AG20443 (cell line): Measurements from ENCODE around the gene BSND.
A peak's percentile ranks its signal among the peaks of the same experiment; 100 is the strongest.
"Not testable (repeated sequence)": the region's sequence is repeated elsewhere in the genome, so short reads cannot be mapped to it uniquely, and the experiment has no call there.

ENCODE experiments used
- DNase-seq: peaks from one replicate; pipeline ENCODE4 v3.0.0; 2012; ENCODE audit warnings: low spot score, mixed read lengths

BSND gene

GRCh38 chr1:54998677-54999076 is at the start of gene BSND:
Gene BSND (plus strand): TSS chr1:54998933. CDS start chr1:54999187, 254 bp downstream.
- no peak for DNase-seq

- no peak for DNase-seq
Observed at GRCh38 chr1:54949053-54949452, 49.7 kb upstream of the BSND start.

- DNase-seq = no peak
Observed at GRCh38 chr1:54950006-54950368, 48.7 kb upstream of the BSND start.

- peak; percentile 90 for DNase-seq
Observed at GRCh38 chr1:54950369-54951163, 48.2 kb upstream of the BSND start.

GRCh38 chr1:54951810-54952226 is 46.9 kb upstream of the BSND start:
- DNase-seq = no peak

- no peak for DNase-seq
Observed at GRCh38 chr1:54952950-54953718, 45.6 kb upstream of the BSND start.

GRCh38 chr1:54953846-54954245 is 44.9 kb upstream of the BSND start:
- DNase-seq = no peak

GRCh38 chr1:54955359-54955758 is 43.4 kb upstream of the BSND start:
- DNase-seq = no peak

- no peak for DNase-seq
Observed at GRCh38 chr1:54956726-54957125, 42.0 kb upstream of the BSND start.

GRCh38 chr1:54959241-54959640 is 39.5 kb upstream of the BSND start:
- no peak for DNase-seq

GRCh38 chr1:54962612-54963395 is 35.9 kb upstream of the BSND start:
- no peak for DNase-seq

- not testable (repeated sequence) for DNase-seq
Observed at GRCh38 chr1:54963829-54964228, 34.9 kb upstream of the BSND start.

- no peak for DNase-seq
Observed at GRCh38 chr1:54965624-54966340, 33.0 kb upstream of the BSND start.

- DNase-seq = peak; percentile 52
Observed at GRCh38 chr1:54967372-54967771, 31.4 kb upstream of the BSND start.

GRCh38 chr1:54968551-54968950 is 30.2 kb upstream of the BSND start:
- DNase-seq = peak; percentile 35

GRCh38 chr1:54969879-54970278 is 28.9 kb upstream of the BSND start:
- DNase-seq = no peak

GRCh38 chr1:54970901-54971300 is 27.8 kb upstream of the BSND start:
- no peak for DNase-seq

- DNase-seq = peak; percentile 5
Observed at GRCh38 chr1:54971317-54971791, 27.4 kb upstream of the BSND start.

- DNase-seq = peak; percentile 1
Observed at GRCh38 chr1:54972436-54972835, 26.3 kb upstream of the BSND start.

- peak; percentile 76 for DNase-seq
Observed at GRCh38 chr1:54973205-54973921, 25.4 kb upstream of the BSND start.
